Parietal lobe (tissue), 2 donors: ENCODE results near the gene B3GNT3. TPM values are rescaled to one million over a fixed set of nuclear protein-coding genes. Genes with fewer than 3 reads are reported as not detected.

ENCODE experiments used
- small RNA-seq: library from RNA; depleted of rRNA; stranded (forward); fragments of <200 nt; gene quantifications from one replicate; pipeline ENCODE3, GENCODE V24; 2014; ENCODE audit warnings: low replicate concordance
- total RNA-seq: library from RNA; depleted of rRNA; stranded (reverse); fragments of >200 nt; gene quantifications from one replicate; pipeline ENCODE4 v1.2.3, GENCODE V29; 2014

The B3GNT3 gene
- not detected for total RNA-seq

GRCh38 chr19:17794731-17795494 is at the start of gene B3GNT3:
Gene B3GNT3, plus strand, starts transcription at chr19:17795138. Its CDS starts 12,670 bp downstream, at chr19:17807808.

GRCh38 chr19:17751103-17751911 is 43.6 kb upstream of the B3GNT3 start, which contains the start of gene FCHO1:
Gene FCHO1, plus strand, starts transcription at chr19:17751477. Its CDS starts 3,688 bp downstream, at chr19:17755165.

GRCh38 chr19:17821190-17821589 is 26.3 kb downstream of the B3GNT3 start, which contains the start of gene INSL3:
Gene INSL3, minus strand, starts transcription at chr19:17821519. Its CDS starts 13 bp downstream, at chr19:17821506.

GRCh38 chr19:17847538-17848366 is 52.8 kb downstream of the B3GNT3 start, which contains the start of gene JAK3:
Gene JAK3, minus strand, starts transcription at chr19:17847982. Its CDS starts 3,565 bp downstream, at chr19:17844417.

GRCh38 chr19:17859533-17860330 is 64.8 kb downstream of the B3GNT3 start, which contains the start of gene RPL18A:
Gene RPL18A, plus strand, starts transcription at chr19:17859910. Its CDS starts 47 bp downstream, at chr19:17859957.

Small RNA genes within 50 kb of the gene (small RNA-seq; reads per million reads assigned to genes)
- gene SNORA68: not detected

Other genes with a start within 250 kb of the B3GNT3 start
- gene COLGALT1, start 239.5 kb upstream of the B3GNT3 start, total RNA-seq: 22.8 TPM
- gene UNC13A, start 106.8 kb upstream of the B3GNT3 start, total RNA-seq: 48.5 TPM
- 41.3 TPM for gene MAP1S, start 75.7 kb upstream of the B3GNT3 start, total RNA-seq
- gene FCHO1, start 43.7 kb upstream of the B3GNT3 start, total RNA-seq: 39.1 TPM
- gene INSL3, start 26.4 kb downstream of the B3GNT3 start, total RNA-seq: not detected
- 0.94 TPM for gene JAK3, start 52.8 kb downstream of the B3GNT3 start, total RNA-seq
- gene RPL18A, start 64.8 kb downstream of the B3GNT3 start, total RNA-seq: 624 TPM
- gene SLC5A5, start 76.8 kb downstream of the B3GNT3 start, total RNA-seq: not detected
- 22.8 TPM for gene CCDC124, start 137.9 kb downstream of the B3GNT3 start, total RNA-seq
- 37.6 TPM for gene KCNN1, start 172.0 kb downstream of the B3GNT3 start, total RNA-seq
- gene ARRDC2, start 213.0 kb downstream of the B3GNT3 start, total RNA-seq: 1.9 TPM